Bronchial epithelial cell (primary cell): ENCODE measurements around the gene GPAT3. TPM values are rescaled to one million over a fixed set of nuclear protein-coding genes. Genes with fewer than 3 reads are reported as not detected.

Experiments used
- DNase-seq: peaks from one replicate; pipeline ENCODE4 v3.0.0-alpha.2; 2010; ENCODE audit warnings: low read depth
- FAIRE-seq: peaks from 2 replicates; lab custom pipeline; 2011; peaks lifted over from hg19 to GRCh38; lab: Jason Lieb, UNC
- H3K27me3 ChIP-seq: 2 replicates; pipeline ENCODE4 v1.5.1; 2011; ENCODE audit warnings: low read length; ENCODE audit not compliant: control insufficient read depth, insufficient read depth
- H3K36me3 ChIP-seq: 2 replicates; pipeline ENCODE4 v1.5.1; 2011; ENCODE audit warnings: low read length; ENCODE audit not compliant: control insufficient read depth, insufficient read depth
- H3K4me3 ChIP-seq: 2 replicates; pipeline ENCODE4 v1.5.1; 2011; ENCODE audit warnings: mild to moderate bottlenecking, low read depth, low read length, control low read depth
- total RNA-seq: library from RNA; depleted of rRNA; stranded (reverse); fragments of >200 nt; gene quantifications from 2 replicates; pipeline ENCODE4 v1.2.1, GENCODE V29; 2014
- TF ChIP-seq, protein P1 (sequence below): IDR thresholded peaks from 2 replicates; pipeline ENCODE4 v1.5.1; 2011; ENCODE audit warnings: mild to moderate bottlenecking, moderate library complexity, low read length, control low read depth, inconsistent platforms; ENCODE audit not compliant: insufficient read depth, severe bottlenecking

The GPAT3 gene
- total RNA-seq, 1 donor from 2014 or later = 4.5 TPM

DNA sequence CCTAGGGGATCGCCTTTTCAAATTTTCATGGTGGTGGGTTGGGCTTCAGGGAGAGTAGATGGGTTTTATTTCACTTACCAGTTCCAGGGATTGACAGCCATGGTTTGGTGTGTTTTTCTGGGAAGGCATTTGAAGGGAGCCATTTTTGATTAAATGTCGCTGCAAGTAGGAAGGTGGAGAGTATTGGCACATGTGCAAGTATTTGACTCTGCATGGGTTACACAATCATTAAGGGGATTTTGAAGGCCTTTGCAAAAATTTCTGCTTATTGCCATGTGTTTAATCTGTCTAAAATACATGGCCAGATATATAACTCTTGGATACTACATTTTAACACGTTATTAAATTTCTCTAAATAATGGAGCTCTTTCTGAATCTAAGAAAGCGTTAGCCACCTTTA is 55.1 kb downstream of the GPAT3 start:
- no peak for FAIRE-seq
- H3K27me3 ChIP-seq = no peaks in the 10 kb centered on the region
- TF ChIP-seq, protein P1, sequence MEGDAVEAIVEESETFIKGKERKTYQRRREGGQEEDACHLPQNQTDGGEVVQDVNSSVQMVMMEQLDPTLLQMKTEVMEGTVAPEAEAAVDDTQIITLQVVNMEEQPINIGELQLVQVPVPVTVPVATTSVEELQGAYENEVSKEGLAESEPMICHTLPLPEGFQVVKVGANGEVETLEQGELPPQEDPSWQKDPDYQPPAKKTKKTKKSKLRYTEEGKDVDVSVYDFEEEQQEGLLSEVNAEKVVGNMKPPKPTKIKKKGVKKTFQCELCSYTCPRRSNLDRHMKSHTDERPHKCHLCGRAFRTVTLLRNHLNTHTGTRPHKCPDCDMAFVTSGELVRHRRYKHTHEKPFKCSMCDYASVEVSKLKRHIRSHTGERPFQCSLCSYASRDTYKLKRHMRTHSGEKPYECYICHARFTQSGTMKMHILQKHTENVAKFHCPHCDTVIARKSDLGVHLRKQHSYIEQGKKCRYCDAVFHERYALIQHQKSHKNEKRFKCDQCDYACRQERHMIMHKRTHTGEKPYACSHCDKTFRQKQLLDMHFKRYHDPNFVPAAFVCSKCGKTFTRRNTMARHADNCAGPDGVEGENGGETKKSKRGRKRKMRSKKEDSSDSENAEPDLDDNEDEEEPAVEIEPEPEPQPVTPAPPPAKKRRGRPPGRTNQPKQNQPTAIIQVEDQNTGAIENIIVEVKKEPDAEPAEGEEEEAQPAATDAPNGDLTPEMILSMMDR = no peak
- H3K4me3 ChIP-seq = no peak overlapping the region
- H3K36me3 ChIP-seq = no peaks in the 10 kb centered on the region
- DNase-seq = no peak

DNA sequence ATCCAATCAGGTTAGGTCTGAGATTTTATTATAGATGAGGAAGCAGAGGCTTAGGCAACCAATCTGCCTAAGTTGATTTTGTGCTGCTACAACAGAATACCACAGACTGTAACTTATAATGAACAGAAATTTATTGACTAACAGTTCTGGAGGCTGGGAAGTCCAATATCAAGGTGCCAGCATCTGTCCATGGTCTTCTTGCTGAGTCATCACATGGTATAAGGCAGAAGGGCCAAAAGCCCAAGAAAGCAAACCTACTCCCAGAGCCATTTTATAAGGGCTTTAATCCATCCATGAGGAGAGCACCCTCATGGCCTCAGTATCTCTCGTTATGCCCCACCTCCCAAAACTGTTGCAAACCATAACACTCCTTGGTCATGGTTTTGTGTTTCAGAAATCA is 55.8 kb downstream of the GPAT3 start:
- FAIRE-seq (no peak), DNase-seq (no peak)
- TF ChIP-seq, protein P1 = no peak

DNA sequence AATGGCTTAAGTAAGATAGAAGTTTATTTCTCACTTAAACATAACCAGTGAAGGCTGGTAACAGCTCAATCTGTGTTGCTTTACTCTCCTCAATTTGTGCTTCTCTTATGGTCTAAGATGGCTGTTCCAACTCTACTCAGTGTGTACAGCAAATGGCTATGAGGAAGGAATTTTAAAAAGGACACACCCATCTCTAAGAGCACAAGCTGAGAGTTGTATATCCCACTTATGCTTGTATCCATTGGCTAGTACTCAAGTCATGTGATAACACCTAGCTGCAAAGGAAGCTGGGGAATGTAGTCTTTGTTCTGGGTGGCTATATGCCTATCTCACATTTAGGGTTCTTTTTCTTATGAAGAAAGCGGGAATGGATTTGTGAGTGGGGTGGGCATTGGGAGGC is 63.3 kb downstream of the GPAT3 start:
- DNase-seq (peak; percentile 75), FAIRE-seq (no peak)
- no peaks in the 10 kb centered on the region for H3K27me3 ChIP-seq
- H3K4me3 ChIP-seq = no peak overlapping the region
- TF ChIP-seq, protein P1 = no peak
- no peaks in the 10 kb centered on the region for H3K36me3 ChIP-seq

More for the DNA sequence above, 55.8 kb downstream of the GPAT3 start:
- Histone ChIP-seq H3K27me3 (no peaks in the 10 kb centered on the region), H3K4me3 (no peak overlapping the region), H3K36me3 (no peaks in the 10 kb centered on the region)

DNA sequence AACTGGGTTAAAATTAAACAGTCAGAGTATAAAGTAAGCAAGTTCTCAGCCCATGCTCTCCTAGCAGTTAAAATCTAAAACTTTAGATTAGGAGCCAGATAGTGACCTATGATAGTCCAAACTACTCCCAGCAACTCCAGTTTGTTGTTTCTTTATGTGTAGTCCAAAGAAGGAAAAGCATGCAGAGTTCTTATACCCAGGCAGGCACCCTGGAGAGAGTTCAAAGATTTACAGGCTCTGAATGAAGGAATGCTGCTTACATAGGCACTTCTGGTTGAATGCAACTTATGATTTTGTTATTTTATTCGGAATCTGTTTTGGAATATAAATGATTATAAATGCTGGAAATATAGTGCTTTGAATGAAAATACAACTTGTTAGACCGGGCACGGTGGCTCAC is 67.2 kb downstream of the GPAT3 start:
- Histone ChIP-seq H3K27me3 (no peaks in the 10 kb centered on the region), H3K36me3 (no peaks in the 10 kb centered on the region), H3K4me3 (no peak overlapping the region)
- DNase-seq = no peak
- TF ChIP-seq, protein P1 = no peak
- FAIRE-seq = no peak

DNA sequence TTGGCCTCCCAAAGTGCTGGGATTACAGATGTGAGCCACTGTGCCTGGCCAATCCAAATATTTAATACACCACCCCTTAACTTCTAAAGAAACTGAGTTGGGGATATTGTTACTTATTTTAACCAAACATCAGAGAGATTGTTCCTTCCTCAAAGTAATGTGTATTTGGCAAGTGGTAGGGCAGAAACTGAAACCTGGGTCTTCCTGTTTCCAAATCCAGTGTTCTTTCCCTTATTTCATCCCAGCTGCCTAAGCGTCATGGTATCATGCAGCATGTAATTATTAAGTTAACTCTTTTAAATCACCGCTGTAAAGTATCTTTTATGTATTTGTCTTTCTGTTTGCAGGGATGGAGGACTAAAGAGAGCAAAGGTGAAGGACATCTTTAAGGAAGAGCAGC is 68.4 kb downstream of the GPAT3 start:
- TF ChIP-seq, protein P1 = no peak
- DNase-seq (no peak), FAIRE-seq (no peak)

DNA sequence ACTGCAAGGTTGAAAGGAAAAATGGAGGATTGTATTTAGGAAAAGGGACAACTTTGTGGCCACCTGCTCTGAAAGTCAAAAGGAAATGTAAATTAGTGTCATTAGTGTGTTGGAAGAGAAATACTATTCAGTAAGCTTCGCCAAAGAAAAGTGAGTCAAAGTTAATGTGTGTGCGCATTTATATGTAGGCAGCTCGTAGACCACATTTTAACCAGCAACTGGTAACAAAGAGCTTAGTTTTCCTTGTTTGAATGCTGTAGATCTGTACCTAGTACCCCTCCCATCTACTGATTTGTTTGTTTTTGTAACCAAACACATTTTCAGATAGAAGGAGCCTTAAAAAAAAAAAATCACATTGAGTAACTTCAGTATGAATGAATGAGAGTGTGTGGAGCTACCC is 69.3 kb downstream of the GPAT3 start:
- no peak for FAIRE-seq
- no peak overlapping the region for H3K4me3 ChIP-seq
- no peak for DNase-seq
- H3K36me3 ChIP-seq = no peaks in the 10 kb centered on the region
- TF ChIP-seq, protein P1 = no peak
- H3K27me3 ChIP-seq = no peaks in the 10 kb centered on the region

More for the DNA sequence above, 68.4 kb downstream of the GPAT3 start:
- Histone ChIP-seq H3K4me3 (no peak overlapping the region), H3K36me3 (no peaks in the 10 kb centered on the region), H3K27me3 (no peaks in the 10 kb centered on the region)
